Measurements from ENCODE around the gene CAPN6. TPM values are rescaled to one million over a fixed set of nuclear protein-coding genes. Genes with fewer than 3 reads are reported as not detected.

CAPN6 gene
- total RNA-seq, 1 experiment from 2014 or later = not detected

DNA sequence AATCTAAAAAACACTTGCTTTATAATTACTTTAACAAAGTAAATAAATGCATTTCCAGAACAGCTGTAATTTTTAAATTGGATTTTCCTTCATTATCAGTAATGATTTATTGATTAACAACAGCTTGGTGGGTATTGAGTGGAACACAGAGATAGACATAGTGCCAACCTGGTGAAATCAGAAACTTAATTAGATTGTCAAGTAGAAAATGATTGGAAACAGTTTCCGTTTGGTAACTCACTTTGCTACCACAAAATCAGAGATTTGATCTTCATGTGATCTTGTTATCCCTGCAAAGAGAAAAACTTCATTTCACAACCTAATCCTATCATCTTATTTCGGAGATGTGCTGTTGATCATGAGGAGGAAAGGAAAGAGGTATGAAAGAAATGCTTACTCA, 70.8 kb downstream of the CAPN6 start:
- no peak for DNase-seq (ENCODE audit: low read depth)

Other genes with a start within 250 kb of the CAPN6 start
- 0.88 and 1.1 TPM in 2 replicates for gene PAK3, start 174.3 kb downstream of the CAPN6 start, total RNA-seq (2014; rRNA removed; shearing (Covaris generic))
- not detected in 2 replicates for gene DCX, start 141.7 kb upstream of the CAPN6 start, total RNA-seq (2014; rRNA removed; shearing (Covaris generic))
- not detected in 2 replicates for gene SERTM2, start 241.2 kb upstream of the CAPN6 start, total RNA-seq (2014; rRNA removed; shearing (Covaris generic))